ENCODE results near the gene NTRK3.

GRCh38 chr15:88300089-88300488, 43.5 kb upstream of the NTRK3 start:
- TF ChIP-seq CTCF (conservative IDR thresholded peaks at IDR 0.05 in 1 of 2, IDR thresholded peaks at IDR 0.05 in 1 of 2; ENCODE audit: extremely low read depth in 1 of 2, insufficient read depth in 1 of 2, low read depth in 1 of 2, low read length in 2 of 2) (no peak), EZH2 (IDR thresholded peaks at IDR 0.05; ENCODE audit: borderline replicate concordance, low read length) (no peak)
